Measurements from ENCODE around the gene IGFL2.
"Not testable (repeated sequence)": the region's sequence is repeated elsewhere in the genome, so short reads cannot be mapped to it uniquely, and the experiment has no call there.

- TF ChIP-seq CTCF, POLR2A (IDR thresholded peaks at IDR 0.05): not testable (repeated sequence)
Observed at GRCh38 chr19:46195919-46196318, 47.9 kb downstream of the IGFL2 start.
